GM18907 (cell line): ENCODE data around the gene CDS2.
"Not testable (repeated sequence)": the region's sequence is repeated elsewhere in the genome, so short reads cannot be mapped to it uniquely, and the experiment has no call there.

ENCODE experiments used
- ATAC-seq: cut with Tn5 transposase; IDR thresholded peaks from one replicate; pipeline ENCODE4 v1.9.1; 2021; ENCODE audit warnings: mild to moderate bottlenecking, moderate library complexity; ENCODE audit not compliant: unreplicated experiment

Gene CDS2

GRCh38 chr20:5126512-5127203, at the start of gene CDS2:
CDS2 (plus strand) TSS chr20:5127008; CDS start chr20:5127093, 85 bp downstream.
- ATAC-seq: peak; percentile 91

- no peak for ATAC-seq
Measured at GRCh38 chr20:5077761-5078387, 48.9 kb upstream of the CDS2 start.

DNA sequence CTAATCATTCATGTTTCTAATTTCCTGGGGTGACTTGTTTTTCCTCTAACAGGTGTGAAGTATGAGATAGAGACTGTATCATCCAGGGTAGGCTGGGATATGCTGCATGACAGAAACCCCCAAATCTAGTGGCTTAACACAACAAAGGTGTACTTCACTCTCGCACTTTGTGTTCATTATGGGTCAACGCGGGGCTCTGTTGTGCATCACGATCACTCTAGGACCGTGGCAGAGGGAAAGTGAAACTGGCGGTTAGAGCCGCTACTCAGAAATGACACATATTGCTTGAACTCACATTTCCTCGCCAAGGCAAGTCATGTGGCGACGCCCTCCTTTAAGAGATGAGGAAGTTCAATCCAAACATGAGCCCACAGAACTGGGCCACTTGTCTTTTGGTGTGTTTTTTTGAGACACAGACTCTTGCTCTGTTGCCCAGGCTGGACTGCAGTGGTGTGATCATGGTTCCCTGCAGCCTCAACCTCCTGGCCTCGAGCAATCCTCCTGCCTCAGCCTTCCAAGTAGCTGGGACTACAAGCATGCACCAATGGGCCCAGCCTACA, 48.3 kb upstream of the CDS2 start:
- ATAC-seq: peak; percentile 97

DNA sequence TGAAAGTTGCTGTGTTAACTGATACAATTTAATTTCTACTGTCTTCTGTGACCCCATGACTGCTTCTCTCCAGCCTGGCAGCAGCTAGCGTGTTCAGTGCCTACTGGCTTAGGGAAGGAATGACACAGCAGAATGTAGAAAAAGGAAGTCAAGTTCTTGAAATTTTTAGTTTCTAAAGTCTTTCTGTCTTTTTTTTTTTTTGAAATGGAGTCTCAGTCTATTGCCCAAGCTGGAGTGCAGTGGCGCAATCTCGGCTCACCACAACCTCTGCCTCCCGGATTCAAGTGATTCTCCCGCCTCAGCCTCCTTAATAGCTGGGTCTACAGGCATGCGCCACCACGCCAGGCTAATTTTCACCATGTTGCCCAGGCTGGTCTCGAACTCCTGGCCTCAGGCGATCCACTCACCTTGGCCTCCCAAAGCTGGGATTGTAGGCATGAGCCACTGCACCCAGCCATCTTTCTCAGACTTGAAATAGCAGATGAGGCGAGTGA, 46.4 kb upstream of the CDS2 start:
- ATAC-seq: peak; percentile 33

GRCh38 chr20:5085380-5085779, 41.4 kb upstream of the CDS2 start:
- ATAC-seq: no peak

- no peak for ATAC-seq
Measured at GRCh38 chr20:5088688-5089087, 38.1 kb upstream of the CDS2 start.

DNA sequence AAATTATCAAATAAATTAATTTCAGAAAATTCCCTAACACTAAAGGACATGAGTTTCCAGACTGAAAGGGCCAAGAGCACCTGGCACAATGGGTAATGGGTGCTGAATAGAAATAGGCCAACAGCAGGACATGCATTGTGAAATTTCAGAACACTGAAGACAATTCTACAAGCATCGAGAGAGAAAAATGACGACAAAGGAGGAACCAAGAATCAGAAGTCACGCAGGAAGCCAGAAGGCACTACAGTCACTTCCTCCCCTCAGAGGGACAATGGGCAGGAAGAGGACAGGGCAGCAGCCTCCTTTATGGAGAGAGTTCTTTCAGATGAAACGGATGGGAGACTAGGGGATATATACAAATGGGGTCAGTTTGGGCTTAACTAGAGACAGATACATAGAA, 36.6 kb upstream of the CDS2 start:
- peak; percentile 60 for ATAC-seq

DNA sequence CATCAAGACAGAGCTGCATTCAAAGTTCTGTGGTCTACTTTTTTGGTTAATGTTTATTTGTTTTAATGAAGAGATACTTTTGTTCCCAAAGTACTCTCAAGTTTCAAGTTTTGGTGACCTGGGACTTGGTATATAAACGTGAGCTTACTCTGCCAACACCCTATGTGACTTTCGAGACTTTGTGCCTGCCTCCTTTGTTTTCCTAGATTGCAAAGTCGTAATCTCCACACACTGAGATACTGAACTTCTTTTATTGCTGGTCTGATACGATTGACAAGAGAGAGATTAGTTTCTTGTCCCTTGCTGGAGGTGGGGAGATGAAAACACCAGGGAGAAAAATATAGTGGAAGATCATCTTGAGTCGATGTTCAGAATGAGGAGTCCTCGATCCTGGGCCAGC, 34.9 kb upstream of the CDS2 start:
- no peak for ATAC-seq

- ATAC-seq: no peak
Measured at GRCh38 chr20:5092765-5093339, 34.0 kb upstream of the CDS2 start.

- ATAC-seq: no peak
Measured at GRCh38 chr20:5095454-5095853, 31.4 kb upstream of the CDS2 start.

GRCh38 chr20:5095931-5096330, 30.9 kb upstream of the CDS2 start:
- ATAC-seq: no peak

- ATAC-seq: no peak
Measured at GRCh38 chr20:5096463-5096862, 30.3 kb upstream of the CDS2 start.

DNA sequence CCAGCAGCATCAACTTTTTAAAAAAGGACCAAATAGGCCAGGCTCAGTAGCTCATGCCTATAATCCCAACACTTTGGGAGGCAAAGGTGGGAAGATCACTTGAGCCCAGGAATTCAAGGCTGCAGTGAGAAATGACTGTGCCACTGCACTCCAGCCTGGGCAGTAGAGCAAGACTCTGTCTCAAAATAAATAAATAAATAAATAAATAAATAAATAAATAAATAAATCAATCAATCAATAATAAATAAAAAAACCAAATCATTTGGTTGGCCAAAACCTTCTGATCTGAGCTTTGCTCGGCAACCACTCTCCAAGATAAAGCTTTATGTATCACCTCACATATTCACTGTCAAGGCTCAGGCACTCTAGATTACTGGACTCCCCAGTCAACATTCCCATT, 27.8 kb upstream of the CDS2 start:
- not testable (repeated sequence) for ATAC-seq

- ATAC-seq: not testable (repeated sequence)
Measured at GRCh38 chr20:5099909-5100308, 26.9 kb upstream of the CDS2 start.

DNA sequence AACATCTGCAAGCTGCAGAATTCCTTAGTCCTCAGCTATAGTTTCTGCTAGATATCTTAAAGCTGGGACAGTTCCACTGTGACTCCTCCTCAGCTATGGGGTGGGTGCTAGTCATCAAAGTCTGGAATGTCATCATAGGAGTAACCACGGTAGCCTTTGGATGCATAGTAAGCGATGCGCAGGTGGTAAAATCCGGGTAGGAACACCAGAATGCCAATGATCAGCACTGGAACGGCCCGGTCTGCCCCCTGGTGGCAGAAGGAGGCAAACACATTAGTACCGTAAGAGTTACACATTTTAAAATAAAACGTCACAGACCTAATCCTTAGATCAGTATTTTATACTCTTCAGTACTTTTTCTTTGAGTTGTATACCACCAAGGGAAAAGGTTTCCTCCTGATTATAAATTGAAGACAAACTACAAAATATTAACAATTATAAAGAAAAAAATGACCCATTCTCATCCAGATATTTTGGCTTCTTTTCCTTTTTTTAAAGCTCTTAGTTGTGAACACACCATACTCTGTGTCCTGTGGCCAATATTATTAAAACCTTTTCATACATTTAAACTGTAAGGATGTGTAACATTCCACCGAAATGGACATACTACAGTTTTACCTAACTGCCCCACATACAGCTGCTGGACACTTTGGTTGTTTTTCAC, 26.0 kb upstream of the CDS2 start:
- no peak for ATAC-seq

DNA sequence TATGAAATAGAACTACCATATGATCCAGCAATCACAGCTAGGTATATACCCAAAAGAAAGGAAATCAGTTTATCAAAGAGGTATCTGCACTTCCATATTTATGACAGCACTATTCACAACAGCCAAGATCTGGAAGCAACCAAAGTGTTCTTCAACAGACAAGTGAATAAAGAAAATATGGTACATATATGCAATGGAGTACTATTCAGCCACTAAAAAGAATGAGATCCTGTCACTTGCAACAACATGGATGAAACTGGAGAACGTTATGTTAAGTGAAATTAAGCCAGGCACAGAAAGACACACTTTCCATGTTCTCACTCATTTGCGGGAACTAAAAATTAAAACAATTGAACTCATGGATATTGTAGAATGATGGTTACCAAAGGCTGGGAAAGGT, 22.3 kb upstream of the CDS2 start:
- no peak for ATAC-seq

- ATAC-seq: no peak
Measured at GRCh38 chr20:5109276-5109675, 17.5 kb upstream of the CDS2 start.

DNA sequence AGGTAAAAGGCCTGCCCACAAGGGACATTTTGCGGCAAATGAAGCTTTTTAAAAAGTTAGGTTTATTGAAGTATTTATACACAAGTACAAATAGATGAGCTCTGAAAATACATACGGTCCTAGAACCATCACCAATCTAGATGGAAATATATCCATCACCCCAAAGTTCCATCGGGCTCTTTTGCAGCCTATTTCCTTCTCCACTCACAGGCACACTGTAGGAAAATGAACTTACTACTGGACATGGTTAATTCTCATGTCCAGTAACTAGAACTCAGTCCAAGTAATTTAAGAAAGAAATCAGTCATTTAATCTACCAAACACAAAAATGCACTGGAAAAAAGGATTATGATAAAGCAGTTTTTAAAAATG, 13.2 kb upstream of the CDS2 start:
- ATAC-seq: no peak

GRCh38 chr20:5114403-5114802, 12.4 kb upstream of the CDS2 start:
- ATAC-seq: no peak

GRCh38 chr20:5116875-5117274, 9.9 kb upstream of the CDS2 start:
- ATAC-seq: no peak
